ENCODE measurements around the gene SCN4A.

Gene SCN4A

DNA sequence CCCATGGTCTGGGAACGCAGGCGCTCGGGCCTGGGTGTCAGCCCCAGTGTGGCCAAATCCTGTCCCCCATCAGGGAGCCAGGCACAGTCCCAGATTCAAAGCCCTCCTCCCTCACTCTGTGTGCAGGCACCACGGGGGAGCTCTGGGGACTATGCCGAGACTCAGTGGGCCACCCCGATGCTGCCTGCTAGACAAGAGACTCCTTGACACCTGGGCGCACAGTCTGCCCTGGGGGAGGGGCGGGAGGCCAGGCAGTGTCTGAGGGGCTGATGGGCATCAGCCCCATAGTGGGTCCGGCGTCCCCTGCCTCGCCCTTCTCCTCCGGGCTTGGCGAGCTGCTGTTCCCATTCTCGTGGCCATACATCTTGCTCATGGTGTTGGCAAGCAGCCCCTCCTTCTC, 32.1 kb downstream of the SCN4A start:
- Histone ChIP-seq H3K27me3 (replicated peaks; ENCODE audit: control insufficient read depth, insufficient read depth, low read length) (no peaks in the 10 kb centered on the region), H3K4me3 (replicated peaks; ENCODE audit: low read depth, low read length) (no peak overlapping the region), H3K36me3 (ENCODE audit: control insufficient read depth, insufficient read depth, low read length) (no peaks in the 10 kb centered on the region)
- TF ChIP-seq, protein P1, sequence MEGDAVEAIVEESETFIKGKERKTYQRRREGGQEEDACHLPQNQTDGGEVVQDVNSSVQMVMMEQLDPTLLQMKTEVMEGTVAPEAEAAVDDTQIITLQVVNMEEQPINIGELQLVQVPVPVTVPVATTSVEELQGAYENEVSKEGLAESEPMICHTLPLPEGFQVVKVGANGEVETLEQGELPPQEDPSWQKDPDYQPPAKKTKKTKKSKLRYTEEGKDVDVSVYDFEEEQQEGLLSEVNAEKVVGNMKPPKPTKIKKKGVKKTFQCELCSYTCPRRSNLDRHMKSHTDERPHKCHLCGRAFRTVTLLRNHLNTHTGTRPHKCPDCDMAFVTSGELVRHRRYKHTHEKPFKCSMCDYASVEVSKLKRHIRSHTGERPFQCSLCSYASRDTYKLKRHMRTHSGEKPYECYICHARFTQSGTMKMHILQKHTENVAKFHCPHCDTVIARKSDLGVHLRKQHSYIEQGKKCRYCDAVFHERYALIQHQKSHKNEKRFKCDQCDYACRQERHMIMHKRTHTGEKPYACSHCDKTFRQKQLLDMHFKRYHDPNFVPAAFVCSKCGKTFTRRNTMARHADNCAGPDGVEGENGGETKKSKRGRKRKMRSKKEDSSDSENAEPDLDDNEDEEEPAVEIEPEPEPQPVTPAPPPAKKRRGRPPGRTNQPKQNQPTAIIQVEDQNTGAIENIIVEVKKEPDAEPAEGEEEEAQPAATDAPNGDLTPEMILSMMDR (IDR thresholded peaks at IDR 0.05; ENCODE audit: insufficient read depth, low read length, poor library complexity, severe bottlenecking) = no peak
- DNase-seq (ENCODE audit: extremely low read depth, insufficient read length) = no peak

DNA sequence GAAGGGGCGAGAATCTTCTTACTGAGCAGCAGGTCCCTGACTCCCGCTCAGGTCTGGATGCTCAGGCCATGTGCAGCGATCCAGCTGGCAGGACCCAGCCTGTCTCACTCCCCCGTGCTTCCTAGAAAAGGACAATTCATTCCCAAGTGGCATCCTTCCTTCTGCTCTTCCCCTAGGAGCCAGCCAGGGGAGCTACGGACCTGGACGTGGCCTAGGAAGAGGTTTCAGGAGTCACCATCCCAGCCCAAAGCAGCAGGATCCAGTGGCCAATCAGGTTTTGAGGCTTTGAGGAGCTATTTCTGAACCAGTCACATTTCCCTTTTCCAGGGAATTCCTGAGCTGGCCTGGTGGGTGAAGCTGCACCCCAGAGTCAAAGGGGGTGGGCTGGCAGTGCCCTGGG, 32.8 kb downstream of the SCN4A start:
- Histone ChIP-seq H3K4me3 (replicated peaks; ENCODE audit: low read depth, low read length) (no peak overlapping the region), H3K27me3 (replicated peaks; ENCODE audit: control insufficient read depth, insufficient read depth, low read length) (no peaks in the 10 kb centered on the region), H3K36me3 (ENCODE audit: control insufficient read depth, insufficient read depth, low read length) (no peaks in the 10 kb centered on the region)
- TF ChIP-seq, protein P1 (IDR thresholded peaks at IDR 0.05; ENCODE audit: insufficient read depth, low read length, poor library complexity, severe bottlenecking) = no peak
- no peak for DNase-seq (ENCODE audit: extremely low read depth, insufficient read length)

GRCh38 chr17:63939401-63939800, 33.3 kb downstream of the SCN4A start:
- Histone ChIP-seq H3K4me3 (replicated peaks; ENCODE audit: low read depth, low read length) (no peak overlapping the region), H3K27me3 (replicated peaks; ENCODE audit: control insufficient read depth, insufficient read depth, low read length) (no peaks in the 10 kb centered on the region)
- no peak for DNase-seq (ENCODE audit: extremely low read depth, insufficient read length)

GRCh38 chr17:63937920-63938319, 34.8 kb downstream of the SCN4A start:
- DNase-seq (ENCODE audit: extremely low read depth, insufficient read length) = no peak
- no peak overlapping the region for H3K4me3 ChIP-seq (replicated peaks; ENCODE audit: low read depth, low read length)
- no peaks in the 10 kb centered on the region for H3K27me3 ChIP-seq (replicated peaks; ENCODE audit: control insufficient read depth, insufficient read depth, low read length)
- TF ChIP-seq, protein P1 (IDR thresholded peaks at IDR 0.05; ENCODE audit: insufficient read depth, low read length, poor library complexity, severe bottlenecking) = no peak
- no peaks in the 10 kb centered on the region for H3K36me3 ChIP-seq (ENCODE audit: control insufficient read depth, insufficient read depth, low read length)

More at GRCh38 chr17:63939401-63939800, 33.3 kb downstream of the SCN4A start:
- TF ChIP-seq, protein P1 (IDR thresholded peaks at IDR 0.05; ENCODE audit: insufficient read depth, low read length, poor library complexity, severe bottlenecking) = no peak
- no peaks in the 10 kb centered on the region for H3K36me3 ChIP-seq (ENCODE audit: control insufficient read depth, insufficient read depth, low read length)

DNA sequence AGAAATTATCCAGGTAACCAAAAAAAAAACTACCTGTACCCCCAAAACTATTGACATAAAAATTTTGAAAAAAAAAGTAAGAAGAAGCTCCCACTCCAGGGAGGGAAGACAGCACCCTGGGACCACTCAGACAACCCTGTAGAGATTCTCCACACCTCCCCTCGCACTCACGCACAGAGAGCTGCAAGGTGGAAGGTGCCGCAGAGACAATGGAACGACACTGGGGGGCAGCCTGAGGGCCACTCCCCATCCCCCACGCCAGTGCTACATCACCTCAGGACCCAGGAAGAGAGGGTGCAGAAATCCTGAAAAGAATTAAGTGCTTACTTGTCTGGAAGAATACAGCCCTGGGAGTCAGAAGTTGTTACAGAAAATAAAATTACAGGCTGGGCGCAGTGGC, 35.4 kb downstream of the SCN4A start:
- DNase-seq (ENCODE audit: extremely low read depth, insufficient read length) = no peak
- TF ChIP-seq, protein P1 (IDR thresholded peaks at IDR 0.05; ENCODE audit: insufficient read depth, low read length, poor library complexity, severe bottlenecking) = no peak
- Histone ChIP-seq H3K4me3 (replicated peaks; ENCODE audit: low read depth, low read length) (no peak overlapping the region), H3K27me3 (replicated peaks; ENCODE audit: control insufficient read depth, insufficient read depth, low read length) (no peaks in the 10 kb centered on the region), H3K36me3 (ENCODE audit: control insufficient read depth, insufficient read depth, low read length) (no peaks in the 10 kb centered on the region)
